ENCODE measurements around the gene HAGH.

- TF ChIP-seq ELF1 (tag; IDR thresholded peaks at IDR 0.05) (no peak), ZNF592 (IDR thresholded peaks at IDR 0.05) (no peak), TAF1 (IDR thresholded peaks at IDR 0.05; ENCODE audit: control insufficient read depth, extremely low read depth, insufficient read depth, low read length, severe bottlenecking) (no peak), NR2F6 (CRISPR knock-in tag; IDR thresholded peaks at IDR 0.05) (no peak), CTCF (IDR thresholded peaks at IDR 0.05 in 2 of 3, conservative IDR thresholded peaks at IDR 0.05 in 1 of 3; ENCODE audit: insufficient read depth in 2 of 3, low read depth in 1 of 3, low read length in 3 of 3) (no peak), L3MBTL2 (IDR thresholded peaks at IDR 0.05) (no peak), BRF2 (IDR thresholded peaks at IDR 0.05; ENCODE audit: borderline replicate concordance, insufficient read depth, insufficient read length) (no peak), CGGBP1 (CRISPR knock-in tag; IDR thresholded peaks at IDR 0.05) (no peak)
Observed at GRCh38 chr16:1757714-1758461, 68.7 kb downstream of the HAGH start.

Data from K562 (cell line).